ENCODE data around the gene DDX24. TPM values are rescaled to one million over a fixed set of nuclear protein-coding genes. Genes with fewer than 3 reads are reported as not detected.

DDX24 gene
- total and polyA plus RNA-seq, 9 of the 15 experiments (the other 6 are each of a cell fraction or from before 2014, with no cell fraction given) = 82.4 to 175 (median 122) TPM

DNA sequence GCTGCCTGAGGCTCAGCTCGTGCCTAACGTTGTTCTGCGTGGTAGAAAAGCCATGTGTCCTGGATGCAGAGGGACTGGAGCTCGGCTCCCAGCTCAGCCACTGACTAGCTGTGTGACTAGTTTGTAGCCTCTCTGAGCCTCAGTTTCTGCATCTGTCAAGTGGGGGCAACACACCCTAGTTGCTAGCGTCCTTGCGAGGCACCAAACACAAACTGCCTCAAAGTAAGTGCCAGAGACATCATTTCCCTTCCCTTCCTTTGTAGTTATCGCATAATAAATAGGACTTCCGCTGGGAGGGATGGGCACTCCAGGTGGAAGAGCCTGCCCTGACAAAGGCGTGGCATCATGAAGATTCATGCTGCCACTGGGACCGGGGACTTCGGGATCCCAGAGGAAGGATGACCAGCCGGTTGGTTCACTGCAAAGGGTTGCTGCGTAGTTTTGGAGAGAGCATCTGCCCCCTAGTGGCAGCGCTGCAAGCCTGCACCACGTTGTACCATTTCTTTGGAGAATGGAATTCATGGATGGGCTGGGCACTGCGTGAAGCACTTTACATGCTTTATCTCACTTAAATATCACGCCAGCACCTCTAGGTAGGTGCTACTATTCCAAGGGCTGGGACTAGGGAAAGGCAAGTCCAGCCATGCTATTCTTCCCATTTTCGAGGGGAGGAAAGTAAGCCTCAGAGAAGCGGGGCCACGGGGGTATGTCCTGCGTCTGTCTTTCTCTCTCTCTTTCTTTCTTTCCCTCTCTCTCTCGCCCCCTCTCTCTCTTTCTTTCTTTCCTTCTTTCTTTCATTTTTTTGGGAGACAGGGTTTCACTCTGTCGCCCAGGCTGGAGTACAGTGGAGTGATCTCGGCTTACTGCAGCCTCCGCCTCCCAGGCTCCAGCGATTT is 79.3 kb downstream of the DDX24 start:
- FAIRE-seq (no peak), DNase-seq (ENCODE audit: extremely low read depth in 1 of 4, low spot score in 3 of 4) (peak; percentile 51 to 61 (median 58)), ATAC-seq (peak; percentile 91)
- Histone ChIP-seq H3K4me2 (ENCODE audit: insufficient read depth, low read length) (no peak overlapping the region), H3K4me1 (replicated peaks in 1 of 2; ENCODE audit: control insufficient read depth in 2 of 2, insufficient read depth in 2 of 2, low read length in 2 of 2) (peaks cover 0 to 6% of the 10 kb centered on the region in 2 experiments; a peak in 2 of 5 replicates), H2AFZ (ENCODE audit: low read depth, low read length) (no peak overlapping the region), H3K4me3 (no peak overlapping the region), H3K36me3 (ENCODE audit: control insufficient read depth, insufficient read depth, low read length) (no peaks in the 10 kb centered on the region), H4K20me1 (replicated peaks; ENCODE audit: control insufficient read depth, insufficient read depth, low read length) (0 out of 2 replicates have a peak, but pooled peaks cover 5% of the 10 kb centered on the region), H3K27ac (ENCODE audit: extremely low read depth, low read depth, low read length) (no peak overlapping the region), H3K79me2 (ENCODE audit: control insufficient read depth, insufficient read depth, low read length) (no peaks in the 10 kb centered on the region), H3K9me1 (ENCODE audit: control insufficient read depth, insufficient read depth, low read length) (no peaks in the 10 kb centered on the region), H3K27me3 (ENCODE audit: control insufficient read depth in 2 of 2, insufficient read depth in 2 of 2, low read length in 2 of 2) (peaks cover 0 to 18% of the 10 kb centered on the region in 2 experiments; a peak in 3 of 5 replicates), H3K9ac (ENCODE audit: insufficient read depth in 1 of 2, low read depth in 2 of 2, low read length in 2 of 2) (no peak overlapping the region), H3K9me3 (replicated peaks; ENCODE audit: control insufficient read depth, insufficient read depth, low read depth, low read length) (no peaks in the 10 kb centered on the region)
- ChIA-PET POLR2A (interaction anchor here (0.6 kb wide), 1 partner anchor 27 kb away, joined by 3 read pairs; no protein-coding TSS in a partner anchor), CTCF (ENCODE audit: low intra/inter-chr PET ratio) (interaction anchor here (0.7 to 1.6 kb wide), 2 partner anchors 49 to 61 kb away, joined by 3 to 9 read pairs; no protein-coding TSS in a partner anchor)
- BruUV-seq (replicated peaks) = no TSS peak
- 16% methylated on average over 20 of the region's 26 CpGs for WGBS (ENCODE audit: insufficient coverage, low coverage, missing lambda C conversion rate)
- in situ Hi-C loops (cut with MboI) (loop anchor here (5.0 kb wide), 1 partner anchor 59 kb away; no protein-coding TSS in a partner anchor), intact Hi-C loops (cut with micrococcal nuclease) (loop anchor here (5.0 kb wide), 2 partner anchors 64 to 344 kb away; no protein-coding TSS in a partner anchor)
- TF ChIP-seq ETV6 (IDR thresholded peaks at IDR 0.05; ENCODE audit: borderline replicate concordance in 1 of 2, low read depth in 2 of 2, low read length in 1 of 2) (no peak), ETV6 (CRISPR knock-in tag; IDR thresholded peaks at IDR 0.05; ENCODE audit: borderline replicate concordance) (no peak), FIP1L1 (IDR thresholded peaks at IDR 0.05; ENCODE audit: low read depth, low read length, poor library complexity, severe bottlenecking) (no peak), DEAF1 (CRISPR knock-in tag; IDR thresholded peaks at IDR 0.05) (0 out of 2 replicates have a peak, but pooled peaks have one; percentile 25), SP1 (CRISPR knock-in tag; IDR thresholded peaks at IDR 0.05) (no peak), HNRNPLL (IDR thresholded peaks at IDR 0.05; ENCODE audit: low read depth, low read length, poor library complexity, severe bottlenecking) (no peak), KAT8 (IDR thresholded peaks at IDR 0.05; ENCODE audit: low read depth) (no peak), CTCF (IDR thresholded peaks at IDR 0.05 in 2 of 3, conservative IDR thresholded peaks at IDR 0.05 in 1 of 3; ENCODE audit: insufficient read depth in 2 of 3, low read depth in 1 of 3, low read length in 3 of 3) (peak; percentile 81 to 88 (median 85)), PPARD (CRISPR knock-in tag; IDR thresholded peaks at IDR 0.05) (no peak), ETS1 (conservative IDR thresholded peaks at IDR 0.05; ENCODE audit: control insufficient read depth, low read depth, low read length) (no peak), ZNF644 (tag; IDR thresholded peaks at IDR 0.05; ENCODE audit: low read depth) (no peak), ZC3H8 (IDR thresholded peaks at IDR 0.05) (no peak)
- TF ChIP-seq, protein P1, sequence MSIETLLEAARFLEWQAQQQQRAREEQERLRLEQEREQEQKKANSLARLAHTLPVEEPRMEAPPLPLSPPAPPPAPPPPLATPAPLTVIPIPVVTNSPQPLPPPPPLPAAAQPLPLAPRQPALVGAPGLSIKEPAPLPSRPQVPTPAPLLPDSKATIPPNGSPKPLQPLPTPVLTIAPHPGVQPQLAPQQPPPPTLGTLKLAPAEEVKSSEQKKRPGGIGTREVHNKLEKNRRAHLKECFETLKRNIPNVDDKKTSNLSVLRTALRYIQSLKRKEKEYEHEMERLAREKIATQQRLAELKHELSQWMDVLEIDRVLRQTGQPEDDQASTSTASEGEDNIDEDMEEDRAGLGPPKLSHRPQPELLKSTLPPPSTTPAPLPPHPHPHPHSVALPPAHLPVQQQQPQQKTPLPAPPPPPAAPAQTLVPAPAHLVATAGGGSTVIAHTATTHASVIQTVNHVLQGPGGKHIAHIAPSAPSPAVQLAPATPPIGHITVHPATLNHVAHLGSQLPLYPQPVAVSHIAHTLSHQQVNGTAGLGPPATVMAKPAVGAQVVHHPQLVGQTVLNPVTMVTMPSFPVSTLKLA (conservative IDR thresholded peaks at IDR 0.05) = no peak
